HepG2 (cell line): Measurements from ENCODE around the gene EID3. TPM values are rescaled to one million over a fixed set of nuclear protein-coding genes. Genes with fewer than 3 reads are reported as not detected.

Experiments
- ATAC-seq: fragments of 200-7000 bp; cut with Tn5 transposase; 3 replicates; pipeline ENCODE4 v1.9.1; 2020; ENCODE audit warnings: mild to moderate bottlenecking, moderate library complexity
- BruUV-seq: library from RNA; stranded (reverse); fragments of 400-500 nt; replicated peaks from 2 replicates; lab custom pipeline; 2021; lab: Mats Ljungman, UMichigan
- CTCF ChIA-PET: fragments of 300-600 bp; formaldehyde crosslinking; extraction: SDS; loops from one replicate; lab custom pipeline; 2021; ENCODE audit warnings: low total read pairs, inconsistent platforms, low intra/inter-chr PET ratio; lab: Yijun Ruan, JAX
- POLR2A ChIA-PET: fragments of 350-600 bp; sonication (Branson Sonifier 250); formaldehyde crosslinking; loops from one replicate; lab custom pipeline; 2020; ENCODE audit warnings: antibody characterized with exemption, inconsistent platforms; lab: Yijun Ruan, JAX
- DNase-seq: peaks from one replicate; pipeline ENCODE4 v3.0.0-alpha.2; 2015; ENCODE audit warnings: low spot score
- FAIRE-seq: peaks from 3 replicates; lab custom pipeline; 2011; peaks lifted over from hg19 to GRCh38; lab: Jason Lieb, UNC
- H2AFZ ChIP-seq: one replicate; pipeline ENCODE4 v1.6.1; 2011; ENCODE audit warnings: low read length, inconsistent platforms
- H3K27ac ChIP-seq: fragments of 300-600 bp; 3 replicates; pipeline ENCODE4 v1.8.0; 2011; ENCODE audit warnings: mixed run types, mild to moderate bottlenecking, mixed read lengths, low read length, inconsistent platforms; ENCODE audit not compliant: insufficient read depth; ENCODE audit errors: extremely low read length
- H3K27me3 ChIP-seq, 2 experiments: fragments of 200-600 bp in 1 of 2; 2 replicates in 1 of 2; 3 replicates in 1 of 2; pipeline versions ENCODE4 v1.6.0 to v1.8.0; 2011; ENCODE audit warnings: low read length in 2 of 2, mild to moderate bottlenecking in 2 of 2, moderate library complexity in 2 of 2, inconsistent platforms in 1 of 2; ENCODE audit not compliant: insufficient read depth in 2 of 2, control insufficient read depth in 1 of 2
- H3K36me3 ChIP-seq, 2 experiments: fragments of 200-600 bp in 1 of 2; replicated peaks in 1 of 2; 2 replicates in 1 of 2; 3 replicates in 1 of 2; pipeline versions ENCODE4 v1.5.1 to v1.8.0; 2011; ENCODE audit warnings: low read length in 2 of 2, inconsistent platforms in 1 of 2; ENCODE audit not compliant: insufficient read depth in 2 of 2, control insufficient read depth in 1 of 2
- H3K4me1 ChIP-seq: 2 replicates; pipeline ENCODE4 v1.5.1; 2012; ENCODE audit warnings: low read length, inconsistent platforms; ENCODE audit not compliant: insufficient read depth
- H3K4me2 ChIP-seq: 2 replicates; pipeline ENCODE4 v1.6.0; 2011; ENCODE audit warnings: low read depth, low read length, inconsistent platforms
- H3K4me3 ChIP-seq, 3 experiments: fragments of 200-600 bp in 1 of 3; sonication (generic), shearing (Covaris generic) in 1 of 3; replicated peaks in 1 of 3; 2 replicates each; pipeline ENCODE4 v1.5.1; 2011 to 2016; ENCODE audit warnings: low read length in 3 of 3, inconsistent platforms in 2 of 3, low read depth in 2 of 3, mild to moderate bottlenecking in 2 of 3, control low read depth in 1 of 3, mixed read lengths in 1 of 3; ENCODE audit not compliant: insufficient read depth in 1 of 3
- H3K79me2 ChIP-seq: one replicate; pipeline ENCODE4 v1.6.1; 2011; ENCODE audit warnings: low read length, inconsistent platforms; ENCODE audit not compliant: insufficient read depth
- H3K9ac ChIP-seq: 2 replicates; pipeline ENCODE4 v1.6.0; 2011; ENCODE audit warnings: mild to moderate bottlenecking, low read depth, low read length, inconsistent platforms; ENCODE audit not compliant: insufficient read depth
- H3K9me3 ChIP-seq: 2 replicates; pipeline ENCODE4 v1.5.1; 2012; ENCODE audit warnings: mild to moderate bottlenecking, low read length
- H4K20me1 ChIP-seq: 2 replicates; pipeline ENCODE4 v1.6.0; 2011; ENCODE audit warnings: inconsistent platforms, mild to moderate bottlenecking, low read length, moderate library complexity; ENCODE audit not compliant: insufficient read depth
- BCL6 ChIP-seq: IDR thresholded peaks from 2 replicates; pipeline ENCODE4 v1.6.1; 2016; ENCODE audit warnings: missing genetic modification reagents, missing compliant biosample characterization
- BRD4 ChIP-seq: sonication (generic); formaldehyde crosslinking; IDR thresholded peaks from 2 replicates; pipeline ENCODE4 v1.4.0; 2020; ENCODE audit warnings: missing genetic modification reagents
- CCAR2 ChIP-seq: fragments of 200-400 bp; formaldehyde crosslinking; optimal IDR thresholded peaks from 2 replicates; pipeline ENCODE3; 2018; ENCODE audit warnings: low read depth, mild to moderate bottlenecking, low read length, moderate library complexity
- CENPX ChIP-seq: sonication (generic); formaldehyde crosslinking; IDR thresholded peaks from 2 replicates; pipeline ENCODE4 v1.9.0; 2021; ENCODE audit warnings: mild to moderate bottlenecking, missing genetic modification reagents, moderate library complexity
- ELK4 ChIP-seq: sonication (generic); formaldehyde crosslinking; IDR thresholded peaks from 2 replicates; pipeline ENCODE4 v1.9.0; 2021; ENCODE audit warnings: missing genetic modification reagents, borderline replicate concordance
- FOXJ3 ChIP-seq: sonication (generic); formaldehyde crosslinking; IDR thresholded peaks from 2 replicates; pipeline ENCODE4 v1.4.0; 2020; ENCODE audit warnings: missing genetic modification reagents, mild to moderate bottlenecking, borderline replicate concordance
- PBX3 ChIP-seq: sonication (generic); formaldehyde crosslinking; IDR thresholded peaks from 2 replicates; pipeline ENCODE4 v1.8.1; 2023; ENCODE audit warnings: missing genetic modification reagents, inconsistent platforms, borderline replicate concordance
- RBM39 ChIP-seq: fragments of 200-400 bp; formaldehyde crosslinking; IDR thresholded peaks from one replicate; pipeline ENCODE4 v1.6.1; 2018; ENCODE audit warnings: antibody characterized with exemption, mild to moderate bottlenecking, low read depth, low read length; ENCODE audit not compliant: poor library complexity, severe bottlenecking
- RFXAP ChIP-seq: sonication (generic); formaldehyde crosslinking; IDR thresholded peaks from 2 replicates; pipeline ENCODE4 v1.4.0; 2020; ENCODE audit warnings: missing genetic modification reagents, borderline replicate concordance
- SMAD9 ChIP-seq: sonication (generic); formaldehyde crosslinking; IDR thresholded peaks from 2 replicates; pipeline ENCODE4 v1.5.1; 2020; ENCODE audit warnings: mild to moderate bottlenecking, missing genetic modification reagents
- TBP ChIP-seq: sonication (generic); formaldehyde crosslinking; IDR thresholded peaks from 2 replicates; pipeline ENCODE4 v1.5.0; 2020; ENCODE audit warnings: missing genetic modification reagents
- XBP1 ChIP-seq: sonication (generic); formaldehyde crosslinking; IDR thresholded peaks from 2 replicates; pipeline ENCODE4 v1.5.0; 2020; ENCODE audit warnings: missing genetic modification reagents
- ZMAT3 ChIP-seq: sonication (generic); formaldehyde crosslinking; conservative IDR thresholded peaks from 2 replicates; pipeline ENCODE4 v1.7.0; 2021; ENCODE audit warnings: missing genetic modification reagents
- ZNF350 ChIP-seq: sonication (generic); formaldehyde crosslinking; IDR thresholded peaks from 2 replicates; pipeline ENCODE4 v1.4.0; 2020; ENCODE audit warnings: mild to moderate bottlenecking, low read depth, missing genetic modification reagents, borderline replicate concordance
- WGBS: methylation state at CpG from one replicate; pipeline ENCODE4 v1.1.6; 2017; ENCODE audit warnings: low lambda C conversion rate; 5-methylcytosine and 5-hydroxymethylcytosine counted together
- in situ Hi-C: cut with HindIII; loops from 2 replicates; pipeline ENCODE4 v1.10.0; 2017; ENCODE audit warnings: low pct_unique_long_range_greater_than_20kb; ENCODE audit not compliant: extremely low pct_ligation_motif_present
- intact Hi-C: fragments of 100-400 bp; cut with micrococcal nuclease; formaldehyde crosslinking; loops from one replicate; pipeline ENCODE4 v1.10.0; 2022; ENCODE audit not compliant: unreplicated experiment
- polyA plus RNA-seq, 8 experiments: library from polyadenylated mRNA; depleted of rRNA in 3 of 8; stranded (reverse) in 7 of 8; unstranded in 1 of 8; fragments of >200 nt; fragmentation: Illumina TruSeq in 4 of 8; extraction: Trizol in 4 of 8; gene quantifications; 2 replicates each; pipeline versions ENCODE4 v1.2.1 to v1.2.3, GENCODE V29; 2011 to 2016; ENCODE audit warnings: low read depth in 4 of 8, missing spikeins in 1 of 8, mixed read lengths in 1 of 8; ENCODE audit not compliant: insufficient read depth in 1 of 8
- total RNA-seq, 5 experiments: library from RNA; depleted of rRNA; stranded (reverse); fragments of >200 nt; fragmentation: Illumina TruSeq; extraction: Trizol; gene quantifications; 2 replicates each; pipeline ENCODE4 v1.2.3, GENCODE V29; 2016; ENCODE audit warnings: low read depth in 1 of 5

The EID3 gene
- total and polyA plus RNA-seq, 2 of the 13 experiments (the other 11 are each of a cell fraction or from before 2014, with no cell fraction given): 0.38 to 4.5 TPM

- peaks cover 28% of the 10 kb centered on the region for H4K20me1 ChIP-seq
- peak overlapping the region; percentile 85 to 91 (median 91) for H3K4me3 ChIP-seq
- H3K79me2 ChIP-seq: peaks cover 47% of the 10 kb centered on the region
- peak overlapping the region; percentile 98 for H3K27ac ChIP-seq
- CTCF ChIA-PET: no interaction called here
- peaks cover 0 to 3% of the 10 kb centered on the region in 2 experiments; a peak in 3 of 5 replicates for H3K36me3 ChIP-seq
- POLR2A ChIA-PET: interaction anchor here (0.9 to 2.9 kb wide), 12 partner anchors 9 to 672 kb away, joined by 3 to 18 read pairs (median 4); partner anchors contain the start of genes HSP90B1, NFYB, SLC41A2 and TDG
- H3K27me3 ChIP-seq: no peaks in the 10 kb centered on the region; a peak in 1 of 5 replicates
- H3K9ac ChIP-seq: peak overlapping the region; percentile 98
- no peaks in the 10 kb centered on the region for H3K9me3 ChIP-seq
- H2AFZ ChIP-seq: peak overlapping the region; percentile 52
- peak overlapping the region; percentile 100 for H3K4me2 ChIP-seq
- H3K4me1 ChIP-seq: peaks cover 24% of the 10 kb centered on the region
- ATAC-seq (peak; percentile 90), FAIRE-seq (peak; percentile 91), DNase-seq (peak; percentile 95)
- TSS peak; percentile 77 for BruUV-seq
- under 1% methylated on average over 25 of the region's 40 CpGs for WGBS
- intact Hi-C loops (loop anchor here (5.0 kb wide), 2 partner anchors 69 to 149 kb away; partner anchors contain the start of genes NFYB and TXNRD1), in situ Hi-C loops (loop anchor here (10.0 kb wide), 1 partner anchor 72 kb away; the partner anchor contains the start of gene TXNRD1)
- TF ChIP-seq ZMAT3 (0 out of 2 replicates have a peak, but pooled peaks have one; percentile 62), RFXAP (peak; percentile 63; the same call in 1 of the 2 replicates), XBP1 (CRISPR knock-in tag) (no peak), RBM39 (peak; percentile 75), CENPX (CRISPR knock-in tag) (no peak), BCL6 (CRISPR knock-in tag) (no peak), SMAD9 (CRISPR knock-in tag) (no peak), PBX3 (CRISPR knock-in tag) (no peak), ELK4 (CRISPR knock-in tag) (no peak), TBP (CRISPR knock-in tag) (no peak), FOXJ3 (no peak), ZNF350 (CRISPR knock-in tag) (peak; percentile 79; the same call in 1 of the 2 replicates), BRD4 (CRISPR knock-in tag) (no peak), CCAR2 (no peak)
These were observed 16.7 kb upstream of the EID3 start for GRCh38 chr12:104286516-104287482.
